Measurements from ENCODE around the gene OSBPL10. TPM values are rescaled to one million over a fixed set of nuclear protein-coding genes. Genes with fewer than 3 reads are reported as not detected.
"Not testable (repeated sequence)": the region's sequence is repeated elsewhere in the genome, so short reads cannot be mapped to it uniquely, and the experiment has no call there.

OSBPL10 gene
- polyA plus RNA-seq, 2 of the 4 experiments (the other 2 are of a cell fraction): 9.2 to 17.0 TPM

GRCh38 chr3:31790193-31791089 lies 190.6 kb downstream of the OSBPL10 start (continued):
- TF ChIP-seq USF2 (IDR thresholded peaks at IDR 0.05): no peak

DNA sequence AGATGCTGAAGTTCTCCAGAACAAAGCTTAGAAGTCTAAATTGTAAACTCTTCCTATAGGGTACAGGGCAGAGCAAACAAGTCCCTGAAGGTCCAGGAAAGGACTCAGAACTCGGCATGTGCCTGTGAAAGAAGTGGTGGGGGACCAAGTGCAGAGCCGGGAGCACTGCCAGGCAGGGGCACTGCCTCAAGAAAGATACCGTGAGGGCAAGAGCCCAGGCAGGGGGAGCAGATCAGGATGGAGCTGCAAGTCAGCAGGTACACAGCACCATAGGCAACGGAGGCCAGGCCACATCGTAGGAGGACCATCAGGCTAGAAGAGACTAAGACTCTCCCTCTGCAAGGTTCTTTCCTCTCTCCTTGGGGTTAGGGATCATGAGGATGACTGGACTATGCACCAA lies 191.6 kb downstream of the OSBPL10 start:
- ChIA-PET POLR2A (no interaction called here), CTCF (no interaction called here)
- DNase-seq (ENCODE audit: low read depth in 1 of 2, low spot score in 1 of 2) (no peak), FAIRE-seq (no peak), ATAC-seq (no peak)
- 86% methylated on average over 5 of the region's 5 CpGs for WGBS (ENCODE audit: missing lambda C conversion rate)
- H3K4me2 ChIP-seq: no peak overlapping the region
- TF ChIP-seq MAFK (IDR thresholded peaks at IDR 0.05; ENCODE audit: partially characterized antibody) (no peak), RARB (CRISPR knock-in tag; IDR thresholded peaks at IDR 0.05) (no peak), JUNB (IDR thresholded peaks at IDR 0.05) (no peak)
- no peak overlapping the region for H3K27ac ChIP-seq
- H3K4me1 ChIP-seq: no peaks in the 10 kb centered on the region
- H3K4me3 ChIP-seq: no peak overlapping the region
- no peaks in the 10 kb centered on the region for H3K9me3 ChIP-seq

DNA sequence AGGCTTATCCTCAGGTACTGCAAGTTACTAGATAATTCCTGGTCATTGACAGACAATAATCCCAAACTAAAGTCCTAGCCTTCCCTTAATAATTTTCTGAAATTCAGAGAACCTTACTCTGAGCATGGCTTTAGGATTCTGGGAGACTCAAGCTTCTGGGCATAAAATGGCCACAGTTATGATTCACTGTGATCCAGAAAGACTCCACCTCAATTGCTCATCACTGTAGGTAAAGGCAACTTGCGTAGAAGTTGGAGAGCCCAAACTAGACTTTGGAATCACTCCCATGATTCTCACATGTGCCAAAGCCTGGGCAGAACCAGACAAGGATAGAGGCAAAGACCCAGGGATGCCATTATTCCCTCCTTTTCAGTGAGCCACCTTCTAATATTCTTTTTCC lies 195.3 kb downstream of the OSBPL10 start:
- Histone ChIP-seq H3K4me2 (no peak overlapping the region), H3K9me3 (no peaks in the 10 kb centered on the region; the same call in 2 of the 3 replicates), H3K27ac (no peak overlapping the region), H3K4me1 (no peaks in the 10 kb centered on the region), H3K4me3 (no peak overlapping the region)
- 100% methylated on average over 1 of the region's 1 CpG for WGBS (ENCODE audit: missing lambda C conversion rate)
- POLR2A ChIA-PET: no interaction called here
- CTCF ChIA-PET: no interaction called here
- TF ChIP-seq RFX5 (IDR thresholded peaks at IDR 0.05) (no peak), RARB (CRISPR knock-in tag; IDR thresholded peaks at IDR 0.05) (no peak), HOXB13 (CRISPR knock-in tag; IDR thresholded peaks at IDR 0.05; ENCODE audit: low read depth) (no peak), RAD21 (conservative IDR thresholded peaks at IDR 0.05 in 1 of 2, IDR thresholded peaks at IDR 0.05 in 1 of 2) (no peak), CHD2 (IDR thresholded peaks at IDR 0.05; ENCODE audit: low read length, partially characterized antibody) (no peak), TFCP2L1 (CRISPR knock-in tag; IDR thresholded peaks at IDR 0.05) (no peak), MAZ (IDR thresholded peaks at IDR 0.05; ENCODE audit: borderline replicate concordance, low read depth, low read length) (no peak), POLR2AphosphoS2 (conservative IDR thresholded peaks at IDR 0.05; ENCODE audit: low read length) (no peak), HDAC2 (IDR thresholded peaks at IDR 0.05) (no peak), RNF2 (IDR thresholded peaks at IDR 0.05; ENCODE audit: borderline replicate concordance, low read depth) (no peak), MYC (IDR thresholded peaks at IDR 0.05; ENCODE audit: borderline replicate concordance, low read length) (no peak), JUNB (IDR thresholded peaks at IDR 0.05) (no peak)
- ATAC-seq: no peak
- no peak for DNase-seq (ENCODE audit: low read depth in 1 of 2, low spot score in 1 of 2)
- no peak for FAIRE-seq

DNA sequence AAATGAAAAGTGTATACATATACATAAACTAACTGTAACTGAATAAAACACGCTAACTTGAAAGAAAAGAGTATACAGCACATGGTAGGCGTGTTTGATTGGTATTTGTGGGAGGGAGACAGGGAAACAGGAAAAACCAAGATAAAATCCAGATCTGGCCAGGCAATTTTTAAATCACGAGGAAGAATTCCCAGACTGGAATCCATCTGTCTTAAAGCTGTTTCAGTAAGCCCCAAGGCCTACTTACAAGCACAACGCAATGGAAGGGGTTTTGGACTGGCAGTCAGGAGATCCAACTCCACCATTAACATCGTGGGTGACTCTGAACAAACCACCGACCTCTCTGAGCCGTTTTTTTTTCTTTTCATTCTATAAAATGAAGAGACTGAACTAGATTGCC lies 195.8 kb downstream of the OSBPL10 start:
- H3K4me2 ChIP-seq: no peak overlapping the region
- ChIA-PET POLR2A (no interaction called here), CTCF (interaction anchor here (1.4 kb wide), 1 partner anchor 32 kb away, joined by 3 read pairs; no protein-coding TSS in a partner anchor)
- FAIRE-seq: no peak
- H3K27ac ChIP-seq: no peak overlapping the region
- H3K9me3 ChIP-seq: no peaks in the 10 kb centered on the region; the same call in 2 of the 3 replicates
- TF ChIP-seq SMC3 (IDR thresholded peaks at IDR 0.05): no peak
- TF ChIP-seq RNF2 (IDR thresholded peaks at IDR 0.05; ENCODE audit: borderline replicate concordance, low read depth): no peak
- no peak for TF ChIP-seq HEYL (CRISPR knock-in tag; IDR thresholded peaks at IDR 0.05)
- TF ChIP-seq NR3C1 (IDR thresholded peaks at IDR 0.05): no peak
- TF ChIP-seq CHD4 (IDR thresholded peaks at IDR 0.05; ENCODE audit: borderline replicate concordance): no peak
- TF ChIP-seq ZC3H11A (IDR thresholded peaks at IDR 0.05): no peak
- DNase-seq (ENCODE audit: low read depth in 1 of 2, low spot score in 1 of 2): no peak
- 62% methylated on average over 7 of the region's 7 CpGs for WGBS (ENCODE audit: missing lambda C conversion rate)
- no peak for ATAC-seq
- no peaks in the 10 kb centered on the region for H3K4me1 ChIP-seq
- H3K4me3 ChIP-seq: no peak overlapping the region

DNA sequence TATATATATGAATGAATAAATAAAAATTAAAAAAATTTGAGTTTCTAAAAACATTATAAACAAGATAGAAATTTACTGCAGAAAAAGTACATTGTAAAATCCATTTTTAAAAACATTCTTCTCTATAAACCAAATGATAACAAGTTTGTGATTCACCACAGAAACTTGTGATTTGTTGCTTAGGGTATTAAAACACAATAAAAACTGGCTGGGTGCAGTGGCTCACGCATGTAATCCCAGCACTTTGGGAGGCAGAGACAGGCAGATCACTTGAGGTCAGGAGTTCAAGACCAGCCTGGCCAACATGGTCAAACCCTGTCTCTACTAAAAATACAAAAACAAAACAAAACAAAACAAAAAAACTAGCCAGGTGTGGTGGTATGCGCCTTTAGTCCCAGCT lies 197.2 kb downstream of the OSBPL10 start:
- H3K9me3 ChIP-seq; POLR2A ChIA-PET; FAIRE-seq; H3K4me1 ChIP-seq; DNase-seq (ENCODE audit: low read depth in 1 of 2, low spot score in 1 of 2); H3K27ac ChIP-seq; H3K4me2 ChIP-seq; H3K4me3 ChIP-seq; ATAC-seq: not testable (repeated sequence)
- WGBS (ENCODE audit: missing lambda C conversion rate): 67% methylated on average over 2 of the region's 2 CpGs
- CTCF ChIA-PET: interaction anchor here (1.0 to 1.4 kb wide), 2 partner anchors 9 to 31 kb away, joined by 3 read pairs; no protein-coding TSS in a partner anchor

DNA sequence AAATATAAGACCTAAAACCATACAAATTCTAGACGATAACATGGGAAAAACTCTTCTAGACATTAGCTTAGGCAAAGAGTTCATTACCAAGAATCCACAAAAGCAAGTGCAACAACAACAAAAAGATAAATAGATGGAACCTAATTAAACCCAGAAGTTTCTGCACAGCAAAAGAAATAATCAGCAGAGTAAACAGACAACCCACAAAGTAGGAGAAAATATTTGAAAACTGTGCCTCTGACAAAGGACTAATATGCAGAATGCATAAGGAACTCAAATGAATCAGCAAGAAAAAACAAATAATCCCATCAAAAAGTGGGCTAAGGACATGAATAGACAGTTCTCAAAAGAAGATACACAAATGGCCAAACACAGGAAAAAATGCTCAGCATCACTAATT lies 198.8 kb downstream of the OSBPL10 start:
- FAIRE-seq; H3K4me1 ChIP-seq; H3K4me2 ChIP-seq; POLR2A ChIA-PET; ATAC-seq; H3K4me3 ChIP-seq; CTCF ChIA-PET; H3K9me3 ChIP-seq; DNase-seq (ENCODE audit: low read depth in 1 of 2, low spot score in 1 of 2); H3K27ac ChIP-seq: not testable (repeated sequence)
- 40% methylated on average over 1 of the region's 1 CpG for WGBS (ENCODE audit: missing lambda C conversion rate)

All from A549 (cell line).